Keratinocyte (primary cell): Measurements from ENCODE around the gene SNCG. TPM values are rescaled to one million over a fixed set of nuclear protein-coding genes. Genes with fewer than 3 reads are reported as not detected.

ENCODE experiments used
- DNase-seq: peaks from one replicate; pipeline ENCODE4 v3.0.0-alpha.2; 2011; ENCODE audit warnings: low read depth, missing footprints, low spot score
- FAIRE-seq: peaks from 2 replicates; lab custom pipeline; 2011; peaks lifted over from hg19 to GRCh38; lab: Jason Lieb, UNC
- H2AFZ ChIP-seq: 2 replicates; pipeline ENCODE4 v1.6.0; 2012; ENCODE audit warnings: low read length, control low read depth, inconsistent platforms; ENCODE audit not compliant: control insufficient read depth
- H3K27ac ChIP-seq: 2 replicates; pipeline ENCODE4 v1.5.1; 2011; ENCODE audit warnings: low read length; ENCODE audit not compliant: control insufficient read depth, insufficient read depth
- H3K27me3 ChIP-seq: 3 replicates; pipeline ENCODE4 v1.6.0; 2011; ENCODE audit warnings: low read length; ENCODE audit not compliant: control insufficient read depth, insufficient read depth; ENCODE audit errors: extremely low read depth
- H3K36me3 ChIP-seq, 2 experiments: 2 replicates in 1 of 2; 3 replicates in 1 of 2; pipeline ENCODE4 v1.5.1; 2011; ENCODE audit warnings: low read length in 2 of 2, mild to moderate bottlenecking in 1 of 2; ENCODE audit not compliant: control insufficient read depth in 2 of 2, insufficient read depth in 2 of 2; ENCODE audit errors: extremely low read depth in 1 of 2
- H3K4me1 ChIP-seq: 3 replicates; pipeline ENCODE4 v1.5.1; 2011; ENCODE audit warnings: low read length; ENCODE audit not compliant: control insufficient read depth, insufficient read depth; ENCODE audit errors: extremely low read depth
- H3K4me2 ChIP-seq: 3 replicates; pipeline ENCODE4 v1.6.0; 2011; ENCODE audit warnings: low read depth, low read length; ENCODE audit not compliant: control insufficient read depth, insufficient read depth; ENCODE audit errors: extremely low read depth
- H3K4me3 ChIP-seq, 3 experiments: fragments of 200-600 bp in 1 of 3; sonication (generic) in 1 of 3; 2 replicates in 2 of 3; 3 replicates in 1 of 3; pipeline ENCODE4 v1.5.1; 2011 to 2016; ENCODE audit warnings: low read length in 3 of 3, mild to moderate bottlenecking in 3 of 3, control low read depth in 2 of 3, inconsistent platforms in 1 of 3, low read depth in 1 of 3, mixed read lengths in 1 of 3, mixed run types in 1 of 3, moderate library complexity in 1 of 3; ENCODE audit not compliant: control insufficient read depth in 2 of 3, insufficient read depth in 2 of 3; ENCODE audit errors: extremely low read depth in 1 of 3
- H3K79me2 ChIP-seq: 2 replicates; pipeline ENCODE4 v1.6.0; 2012; ENCODE audit warnings: low read length; ENCODE audit not compliant: control insufficient read depth, insufficient read depth
- H3K9ac ChIP-seq: 3 replicates; pipeline ENCODE4 v1.6.0; 2011; ENCODE audit warnings: low read length; ENCODE audit not compliant: control insufficient read depth, insufficient read depth; ENCODE audit errors: extremely low read depth
- H3K9me1 ChIP-seq: 3 replicates; pipeline ENCODE4 v1.6.0; 2011; ENCODE audit warnings: low read length; ENCODE audit not compliant: control insufficient read depth, insufficient read depth; ENCODE audit errors: extremely low read depth
- H3K9me3 ChIP-seq: 2 replicates; pipeline ENCODE4 v1.5.1; 2012; ENCODE audit warnings: low read depth, low read length; ENCODE audit not compliant: control insufficient read depth
- H4K20me1 ChIP-seq: 3 replicates; pipeline ENCODE4 v1.6.0; 2011; ENCODE audit warnings: low read length; ENCODE audit not compliant: control insufficient read depth, insufficient read depth; ENCODE audit errors: extremely low read depth
- EZH2 ChIP-seq: IDR thresholded peaks from one replicate; pipeline ENCODE4 v1.6.1; 2012; ENCODE audit warnings: inconsistent platforms, mild to moderate bottlenecking, low read length, moderate library complexity
- dilution Hi-C: fragments of 300-500 bp; cut with MboI; formaldehyde crosslinking; loops from one replicate; pipeline ENCODE4 v1.7.0; 2020; ENCODE audit warnings: low sequenced_read_pairs; ENCODE audit not compliant: extremely low pct_ligation_motif_present
- polyA plus RNA-seq, 5 experiments: library from polyadenylated mRNA; depleted of rRNA in 3 of 5; stranded (reverse) in 3 of 5; stranded (forward) in 1 of 5; unstranded in 1 of 5; fragments of >200 nt; gene quantifications; 1 replicate in 1 of 5; 2 replicates in 3 of 5; 3 replicates in 1 of 5; pipeline versions ENCODE4 v1.2.1 to v1.2.3, GENCODE V29; 2011 to 2012; ENCODE audit warnings: missing spikeins in 2 of 5, low read depth in 1 of 5, low replicate concordance in 1 of 5
- TF ChIP-seq, protein P1 (sequence below), 3 experiments: IDR thresholded peaks in 1 of 3; conservative IDR thresholded peaks in 1 of 3; optimal IDR thresholded peaks in 1 of 3; 2 replicates in 2 of 3; 3 replicates in 1 of 3; pipeline versions ENCODE3 to v1.5.1; 2011; ENCODE audit warnings: low read length in 3 of 3, mild to moderate bottlenecking in 3 of 3, moderate library complexity in 2 of 3, control low read depth in 1 of 3, inconsistent platforms in 1 of 3; ENCODE audit not compliant: insufficient read depth in 2 of 3; ENCODE audit errors: extremely low read depth in 1 of 3

SNCG gene
- polyA plus RNA-seq, 1 donor (not counting 4 experiments of a cell fraction or from before 2014, with no cell fraction given), result 6.8 TPM

DNA sequence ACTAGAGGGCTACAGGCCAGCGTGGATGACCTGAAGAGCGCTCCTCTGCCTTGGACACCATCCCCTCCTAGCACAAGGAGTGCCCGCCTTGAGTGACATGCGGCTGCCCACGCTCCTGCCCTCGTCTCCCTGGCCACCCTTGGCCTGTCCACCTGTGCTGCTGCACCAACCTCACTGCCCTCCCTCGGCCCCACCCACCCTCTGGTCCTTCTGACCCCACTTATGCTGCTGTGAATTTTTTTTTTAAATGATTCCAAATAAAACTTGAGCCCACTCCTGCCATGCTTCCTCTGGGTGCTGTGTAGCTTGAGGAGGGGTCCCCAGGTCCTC lies 4.5 kb downstream of the SNCG start:
- DNase-seq, result no peak
- peaks cover 62% of the 10 kb centered on the region for H3K4me1 ChIP-seq

GRCh38 chr10:86963341-86963919 lies 5.0 kb downstream of the SNCG start:
- peaks cover 2 to 6% of the 10 kb centered on the region in 2 experiments for H3K36me3 ChIP-seq
- no peak overlapping the region for H3K27ac ChIP-seq
- H3K27me3 ChIP-seq, result no peaks in the 10 kb centered on the region
- peaks cover 60% of the 10 kb centered on the region for H3K4me1 ChIP-seq
- H3K4me3 ChIP-seq, result no peak overlapping the region
- H3K79me2 ChIP-seq, result peaks cover 39% of the 10 kb centered on the region
- FAIRE-seq, result no peak
- H3K4me2 ChIP-seq, result no peak overlapping the region
- dilution Hi-C loops, result no loop called here
- no peak for DNase-seq
- H3K9me1 ChIP-seq, result peaks cover 2% of the 10 kb centered on the region
- H2AFZ ChIP-seq, result no peak overlapping the region
- H3K9me3 ChIP-seq, result no peaks in the 10 kb centered on the region
- H3K9ac ChIP-seq, result no peak overlapping the region
- no peak for TF ChIP-seq EZH2
- TF ChIP-seq, protein P1, sequence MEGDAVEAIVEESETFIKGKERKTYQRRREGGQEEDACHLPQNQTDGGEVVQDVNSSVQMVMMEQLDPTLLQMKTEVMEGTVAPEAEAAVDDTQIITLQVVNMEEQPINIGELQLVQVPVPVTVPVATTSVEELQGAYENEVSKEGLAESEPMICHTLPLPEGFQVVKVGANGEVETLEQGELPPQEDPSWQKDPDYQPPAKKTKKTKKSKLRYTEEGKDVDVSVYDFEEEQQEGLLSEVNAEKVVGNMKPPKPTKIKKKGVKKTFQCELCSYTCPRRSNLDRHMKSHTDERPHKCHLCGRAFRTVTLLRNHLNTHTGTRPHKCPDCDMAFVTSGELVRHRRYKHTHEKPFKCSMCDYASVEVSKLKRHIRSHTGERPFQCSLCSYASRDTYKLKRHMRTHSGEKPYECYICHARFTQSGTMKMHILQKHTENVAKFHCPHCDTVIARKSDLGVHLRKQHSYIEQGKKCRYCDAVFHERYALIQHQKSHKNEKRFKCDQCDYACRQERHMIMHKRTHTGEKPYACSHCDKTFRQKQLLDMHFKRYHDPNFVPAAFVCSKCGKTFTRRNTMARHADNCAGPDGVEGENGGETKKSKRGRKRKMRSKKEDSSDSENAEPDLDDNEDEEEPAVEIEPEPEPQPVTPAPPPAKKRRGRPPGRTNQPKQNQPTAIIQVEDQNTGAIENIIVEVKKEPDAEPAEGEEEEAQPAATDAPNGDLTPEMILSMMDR (optimal IDR thresholded peaks at IDR 0.05 in 1 of 3, IDR thresholded peaks at IDR 0.05 in 1 of 3, conservative IDR thresholded peaks at IDR 0.05 in 1 of 3; ENCODE audit: extremely low read depth in 1 of 3, insufficient read depth in 2 of 3, low read length in 3 of 3), result no peak
- no peaks in the 10 kb centered on the region for H4K20me1 ChIP-seq

More for the DNA sequence above, 4.5 kb downstream of the SNCG start:
- Histone ChIP-seq H2AFZ (no peak overlapping the region), H3K27ac (no peak overlapping the region), H3K9ac (no peak overlapping the region), H3K4me2 (no peak overlapping the region), H3K9me3 (no peaks in the 10 kb centered on the region), H3K36me3 (peaks cover 2 to 6% of the 10 kb centered on the region in 2 experiments), H3K9me1 (peaks cover 2% of the 10 kb centered on the region), H4K20me1 (no peaks in the 10 kb centered on the region), H3K4me3 (no peak overlapping the region), H3K27me3 (no peaks in the 10 kb centered on the region), H3K79me2 (peaks cover 34% of the 10 kb centered on the region)
- no peak for TF ChIP-seq EZH2
- TF ChIP-seq, protein P1 (optimal IDR thresholded peaks at IDR 0.05 in 1 of 3, IDR thresholded peaks at IDR 0.05 in 1 of 3, conservative IDR thresholded peaks at IDR 0.05 in 1 of 3; ENCODE audit: extremely low read depth in 1 of 3, insufficient read depth in 2 of 3, low read length in 3 of 3), result no peak
- FAIRE-seq, result no peak
- dilution Hi-C loops, result no loop called here
